ENCODE results near the gene ENDOV.

ENDOV gene

DNA sequence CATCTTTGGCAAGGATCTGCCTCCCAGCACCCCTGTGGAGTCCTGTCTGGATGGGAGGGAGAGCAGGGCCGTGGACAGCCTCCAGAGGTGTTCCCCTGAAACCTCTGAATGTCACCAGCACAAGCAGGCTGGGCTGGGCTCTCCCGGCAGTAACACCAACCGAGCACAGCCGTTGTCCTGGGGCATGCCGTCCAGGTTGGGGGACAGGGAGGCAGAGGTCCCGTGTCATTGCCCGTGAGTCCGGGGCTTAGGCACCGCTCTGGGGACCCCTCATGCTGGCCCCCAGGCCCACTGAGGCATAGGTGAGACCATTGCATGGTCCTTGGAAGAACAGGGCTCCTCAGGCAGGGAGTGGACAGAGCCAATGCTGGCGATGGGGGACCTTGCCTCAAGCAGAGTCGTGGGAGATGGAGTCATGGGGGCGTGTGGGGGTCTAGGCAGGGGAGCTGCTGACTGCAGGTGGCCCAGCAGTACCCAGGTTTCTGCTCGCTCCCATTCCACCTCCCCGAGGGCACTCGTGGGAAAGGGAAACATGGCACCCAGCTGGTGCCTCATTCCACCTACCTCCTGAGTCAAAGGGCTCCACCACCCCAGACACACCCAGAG is 17.5 kb downstream of the ENDOV start:
- no peak for DNase-seq

GRCh38 chr17:80432961-80433550 is 18.1 kb downstream of the ENDOV start:
- DNase-seq = no peak

- DNase-seq = no peak
These were observed 19.1 kb downstream of the ENDOV start for GRCh38 chr17:80433916-80434666.

DNA sequence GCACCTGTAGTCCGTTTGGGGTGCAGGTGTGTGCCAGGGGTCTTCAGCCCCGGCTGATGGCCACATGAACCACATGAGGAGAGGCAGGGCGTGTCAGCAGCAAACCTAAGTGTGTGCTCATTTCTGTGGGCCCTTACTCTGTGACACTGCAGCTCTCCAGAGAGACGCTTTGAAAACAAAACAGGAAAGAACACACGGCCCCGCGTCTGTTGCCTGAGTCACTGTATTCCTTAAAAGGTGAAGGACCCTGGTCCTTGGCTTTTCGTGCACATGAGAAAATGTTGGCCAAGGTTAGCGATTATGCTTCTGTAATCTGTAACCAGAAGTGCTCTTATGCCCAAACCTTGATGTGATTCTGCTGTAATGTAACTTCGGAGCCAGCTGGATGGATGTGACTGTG is 22.6 kb downstream of the ENDOV start:
- DNase-seq = no peak

GRCh38 chr17:80438806-80439205 is 23.8 kb downstream of the ENDOV start:
- DNase-seq = no peak

GRCh38 chr17:80439499-80439898 is 24.5 kb downstream of the ENDOV start:
- DNase-seq = no peak

- DNase-seq = peak in 1 of 2 donors; percentile 37
These were observed 26.2 kb downstream of the ENDOV start for GRCh38 chr17:80441133-80441578.

DNA sequence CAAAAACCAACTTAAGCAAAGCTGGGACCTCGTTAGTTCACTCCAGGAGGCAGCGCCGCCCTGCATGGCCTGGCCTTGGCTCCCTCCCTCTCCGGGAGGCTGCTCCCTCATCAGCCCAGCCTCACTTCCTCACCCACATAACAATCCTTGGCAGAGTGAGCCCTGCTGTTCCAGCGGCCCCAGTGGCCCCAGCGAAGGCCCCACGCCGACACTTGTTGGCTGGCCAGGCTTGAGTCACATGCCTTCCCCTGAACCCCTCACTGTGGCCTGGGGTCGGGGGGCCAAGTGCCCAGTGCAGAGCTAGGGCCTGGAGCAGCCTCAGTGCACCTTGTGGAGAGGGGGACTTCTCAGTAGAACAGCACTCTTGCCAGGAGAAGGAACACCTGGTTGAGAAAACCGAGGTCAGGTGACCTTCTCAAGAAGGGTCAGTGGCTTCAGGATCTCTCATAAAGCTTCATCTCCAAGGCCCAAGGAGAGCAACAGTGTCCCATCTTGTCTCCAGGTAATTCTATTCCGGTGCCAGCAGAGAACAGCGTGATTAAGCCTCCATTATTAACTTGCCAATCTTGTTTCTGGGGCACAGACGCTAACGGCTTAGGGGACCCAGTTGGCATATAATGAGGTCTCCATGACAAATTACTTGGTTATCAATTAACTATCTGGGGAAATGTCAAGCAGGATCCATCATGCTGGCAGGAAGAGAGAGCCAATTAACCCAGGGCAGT is 26.8 kb downstream of the ENDOV start:
- no peak for DNase-seq

GRCh38 chr17:80442323-80442659 is 27.3 kb downstream of the ENDOV start:
- no peak for DNase-seq

DNA sequence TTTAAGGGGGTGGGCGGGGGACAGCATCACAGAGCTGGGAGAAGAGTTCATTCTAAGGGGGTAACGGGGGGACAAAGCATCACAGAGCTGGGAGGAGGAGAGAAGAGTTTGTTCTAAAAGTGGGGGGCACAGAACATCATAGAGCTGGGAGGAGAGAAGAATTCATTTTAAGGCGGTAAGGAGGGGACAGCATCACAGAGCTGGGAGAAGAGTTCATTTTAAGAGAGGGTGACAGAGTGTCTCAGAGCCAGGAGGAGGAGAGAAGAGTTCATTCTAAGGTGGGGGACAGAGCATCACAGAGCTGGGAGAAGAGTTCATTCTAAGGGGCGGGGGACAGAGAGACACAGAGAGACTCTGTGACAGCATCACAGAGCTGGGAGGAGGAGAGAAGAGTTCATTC is 27.8 kb downstream of the ENDOV start:
- DNase-seq = no peak

- DNase-seq = no peak
These were observed 28.5 kb downstream of the ENDOV start for GRCh38 chr17:80443498-80443897.

- no peak for DNase-seq
These were observed 29.1 kb downstream of the ENDOV start for GRCh38 chr17:80443916-80444643.

- no peak for DNase-seq
These were observed 29.6 kb downstream of the ENDOV start for GRCh38 chr17:80444644-80444979.

- no peak for DNase-seq
These were observed 30.2 kb downstream of the ENDOV start for GRCh38 chr17:80445007-80445725.

GRCh38 chr17:80445726-80446110 is 30.8 kb downstream of the ENDOV start:
- DNase-seq = no peak

- DNase-seq = no peak
These were observed 31.9 kb downstream of the ENDOV start for GRCh38 chr17:80446645-80447405.

DNA sequence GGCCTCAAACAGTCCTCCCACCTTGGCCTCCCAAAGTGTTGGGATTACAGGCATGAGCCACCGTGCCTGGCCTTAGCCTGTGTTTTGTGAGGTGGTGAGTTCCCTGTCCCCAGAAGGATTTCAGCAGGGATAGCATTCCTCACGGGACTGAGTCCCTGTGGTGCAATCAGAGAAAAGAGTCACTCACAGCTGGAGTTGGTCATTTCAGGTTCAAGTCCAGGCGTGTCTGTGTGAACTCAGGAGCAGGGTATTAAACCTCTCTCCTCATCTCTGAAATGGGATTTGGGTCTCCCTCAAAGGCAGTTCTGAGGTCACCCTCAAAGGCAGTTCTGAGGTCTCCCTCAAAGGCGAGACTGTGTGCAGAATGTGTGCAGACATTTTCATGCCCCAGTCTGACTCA is 32.8 kb downstream of the ENDOV start:
- no peak for DNase-seq

GRCh38 chr17:80449194-80449929 is 34.4 kb downstream of the ENDOV start:
- no peak for DNase-seq

DNA sequence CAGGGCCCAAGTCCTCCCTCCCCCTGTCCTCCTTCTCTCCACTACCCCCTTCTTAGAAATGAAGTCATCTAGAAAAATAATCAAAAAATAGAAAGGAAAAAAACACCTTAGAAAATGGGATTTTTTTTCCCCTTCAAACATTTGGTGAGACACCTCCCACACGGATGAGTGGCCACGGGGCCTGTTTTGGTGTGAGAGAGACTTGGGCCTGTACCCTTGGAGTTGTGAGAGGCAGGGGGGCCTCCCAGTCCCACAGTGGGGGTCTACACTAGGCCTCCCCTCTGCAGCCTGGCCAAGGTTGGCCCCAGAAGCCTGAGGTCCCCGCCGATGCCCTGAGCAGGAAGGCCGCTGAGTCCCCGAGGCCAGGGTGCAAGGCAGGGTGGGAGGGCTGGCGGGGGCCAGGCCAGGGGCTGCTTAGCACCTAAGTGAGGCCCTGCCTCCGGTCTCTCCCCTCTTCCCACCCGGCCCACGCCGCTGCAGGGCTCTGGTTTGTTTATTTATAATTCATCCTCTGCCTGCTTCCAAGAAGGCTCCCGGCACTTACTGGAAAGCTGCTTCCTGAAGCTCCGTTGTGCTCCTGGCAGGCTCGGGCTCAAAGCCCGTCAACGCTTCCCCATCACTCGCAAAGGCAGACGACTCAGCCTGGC is 35.1 kb downstream of the ENDOV start:
- no peak for DNase-seq

GRCh38 chr17:80451104-80451775 is 36.3 kb downstream of the ENDOV start:
- DNase-seq = no peak

Data from inflammatory macrophage (primary cell).